Liver (tissue), 3 donors: ENCODE results near the gene HLA-DRB5.

Experiments
- CTCF ChIP-seq: fragments of 150-350 bp; IDR thresholded peaks from 2 replicates; pipeline ENCODE4 v1.5.1; 2017; ENCODE audit warnings: improper control_type of control experiment, low read depth, low read length; ENCODE audit not compliant: missing input control
- RAD21 ChIP-seq, 2 donors: IDR thresholded peaks; 2 replicates each; pipeline ENCODE4 v1.6.1; 2016; ENCODE audit warnings: antibody characterized with exemption in 2 of 2, mild to moderate bottlenecking in 2 of 2
- REST ChIP-seq: IDR thresholded peaks from 2 replicates; pipeline ENCODE4 v1.6.1; 2016; ENCODE audit warnings: antibody characterized with exemption, mild to moderate bottlenecking
- TAF1 ChIP-seq: conservative IDR thresholded peaks from 2 replicates; pipeline ENCODE4 v1.6.1; 2016; ENCODE audit warnings: antibody characterized with exemption, mild to moderate bottlenecking
- donor health status: healthy.
- donor health status: healthy.

GRCh38 chr6:32568561-32568960, 38.5 kb upstream of the HLA-DRB5 start:
- TF ChIP-seq REST (no peak), TAF1 (no peak), CTCF (no peak), RAD21 (IDR thresholded peaks at IDR 0.05) (no peak)
